Activated CD4-positive, alpha-beta T cell treated with anti-CD3 and anti-CD28 coated beads, Interleukin-2, amount 50 U/mL, for 16 hours (primary cell): Measurements from ENCODE around the gene ARHGAP26.

Experiments
- DNase-seq: peaks from one replicate; pipeline ENCODE4 v3.0.0-alpha.2; 2020

The ARHGAP26 gene

DNA sequence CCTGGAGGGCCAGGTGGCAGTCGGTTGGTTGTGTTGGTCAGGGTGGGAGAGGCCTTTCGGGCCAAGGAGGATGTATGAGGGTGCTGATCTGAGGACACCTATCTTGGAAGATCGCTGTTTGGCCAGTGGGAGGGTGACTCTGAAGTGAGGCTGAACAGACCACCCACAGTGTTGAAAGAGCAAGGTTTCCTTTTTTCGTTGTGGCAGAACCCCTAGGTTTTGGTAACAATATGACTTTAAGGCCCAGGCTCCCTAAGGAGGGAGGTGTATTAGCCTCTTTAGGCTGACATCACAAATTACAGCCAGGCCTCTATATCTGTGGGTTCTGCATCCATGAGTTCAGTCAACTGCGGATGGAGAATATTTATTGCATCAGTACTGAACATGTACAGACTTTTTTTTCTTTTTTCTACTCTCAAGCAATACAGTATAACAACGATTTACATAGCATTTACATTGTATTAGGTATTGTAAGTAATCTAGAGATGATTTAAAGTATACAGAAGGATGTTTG, 86.1 kb downstream of the ARHGAP26 start:
- no peak for DNase-seq

GRCh38 chr5:142857405-142857804, 87.2 kb downstream of the ARHGAP26 start:
- no peak for DNase-seq

- no peak for DNase-seq
These were observed 88.9 kb downstream of the ARHGAP26 start for GRCh38 chr5:142859037-142859436.

GRCh38 chr5:142860270-142860669, 90.1 kb downstream of the ARHGAP26 start:
- DNase-seq = no peak

DNA sequence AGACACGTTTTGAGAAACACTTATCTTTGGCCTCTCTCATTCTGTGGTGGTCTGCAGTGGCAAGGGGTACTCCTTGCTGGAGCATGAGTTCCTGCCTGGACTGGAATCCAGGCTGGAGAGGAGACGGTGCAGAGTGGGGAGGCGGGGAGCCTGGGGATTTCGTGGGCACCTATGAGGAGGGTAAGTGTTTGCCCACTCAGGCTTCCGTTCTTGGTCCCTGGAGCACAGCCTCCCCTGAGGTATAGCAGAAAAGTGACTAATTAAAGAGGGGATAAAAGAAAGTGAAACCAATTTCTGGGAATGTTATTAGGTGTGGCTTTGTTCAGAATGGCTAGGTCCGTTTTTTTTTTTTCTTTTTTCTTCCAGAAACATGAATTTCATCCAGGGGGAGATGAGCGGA, 90.8 kb downstream of the ARHGAP26 start:
- DNase-seq = no peak

- DNase-seq = no peak
These were observed 92.4 kb downstream of the ARHGAP26 start for GRCh38 chr5:142862594-142862993.

DNA sequence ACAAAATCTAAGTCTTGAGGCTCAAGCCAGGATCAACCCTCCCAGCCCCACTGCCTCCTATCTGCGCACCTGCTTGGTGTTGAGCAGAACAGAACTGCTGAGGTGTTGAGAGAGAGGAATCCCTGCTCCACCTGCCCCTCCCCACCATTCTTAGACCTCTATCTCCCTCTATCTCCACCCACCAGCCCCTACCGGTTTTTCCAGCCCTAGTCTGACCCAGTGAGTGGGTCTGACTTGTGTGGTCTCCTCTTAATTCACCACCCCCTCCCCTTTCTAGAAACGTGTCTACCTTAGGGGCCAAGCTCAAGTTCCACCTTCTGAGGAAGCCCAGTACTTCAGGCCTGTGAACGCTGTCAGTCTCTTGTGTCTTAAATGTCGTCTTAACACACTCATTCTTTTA, 93.7 kb downstream of the ARHGAP26 start:
- no peak for DNase-seq

DNA sequence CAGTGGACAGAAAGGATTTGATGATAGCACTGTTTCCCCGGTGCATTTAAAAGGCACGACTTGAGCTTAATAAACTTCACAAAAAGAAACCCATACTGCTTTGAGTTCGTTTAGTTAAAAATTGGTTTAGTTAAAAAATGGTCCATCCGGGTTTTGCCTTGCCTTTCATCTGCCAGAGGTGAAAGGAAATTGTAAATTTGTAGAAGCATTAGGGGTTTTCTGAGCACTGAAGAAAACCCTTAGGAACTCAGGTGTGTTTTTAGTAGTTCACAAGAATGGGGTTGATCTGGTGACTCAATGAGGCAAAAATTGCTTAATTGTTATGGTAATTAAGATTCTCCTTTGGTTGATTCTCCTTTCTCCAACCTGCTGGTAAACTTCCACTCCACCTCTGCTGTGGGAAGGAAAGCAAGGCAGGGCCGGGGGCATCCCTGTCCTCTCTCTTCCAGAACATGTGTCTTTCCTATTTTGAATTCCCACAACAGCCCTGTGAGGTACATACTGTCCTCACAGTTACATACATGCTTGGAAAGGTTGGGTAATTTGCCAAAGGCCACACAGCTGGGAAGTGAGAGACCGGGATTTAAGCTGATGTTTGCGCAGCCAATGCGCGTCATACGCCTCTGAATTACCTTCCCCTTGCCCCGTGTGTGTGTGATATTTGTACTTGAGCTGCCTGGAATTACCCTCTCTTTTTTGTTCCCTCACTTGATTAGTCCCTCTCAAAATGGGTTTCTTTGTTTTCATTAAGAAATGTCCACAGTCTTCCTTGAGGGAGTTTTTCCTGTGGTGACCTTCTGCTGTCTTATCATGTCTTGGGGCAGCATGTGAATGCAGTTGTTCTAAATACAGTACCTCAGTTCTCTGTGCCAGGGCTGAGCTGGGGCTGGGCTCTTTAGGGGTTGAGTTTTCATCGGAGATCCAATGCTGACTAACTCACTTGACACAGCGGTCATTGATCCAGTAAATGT, 94.4 kb downstream of the ARHGAP26 start:
- DNase-seq = no peak

- DNase-seq = no peak
These were observed 95.5 kb downstream of the ARHGAP26 start for GRCh38 chr5:142865631-142866030.

DNA sequence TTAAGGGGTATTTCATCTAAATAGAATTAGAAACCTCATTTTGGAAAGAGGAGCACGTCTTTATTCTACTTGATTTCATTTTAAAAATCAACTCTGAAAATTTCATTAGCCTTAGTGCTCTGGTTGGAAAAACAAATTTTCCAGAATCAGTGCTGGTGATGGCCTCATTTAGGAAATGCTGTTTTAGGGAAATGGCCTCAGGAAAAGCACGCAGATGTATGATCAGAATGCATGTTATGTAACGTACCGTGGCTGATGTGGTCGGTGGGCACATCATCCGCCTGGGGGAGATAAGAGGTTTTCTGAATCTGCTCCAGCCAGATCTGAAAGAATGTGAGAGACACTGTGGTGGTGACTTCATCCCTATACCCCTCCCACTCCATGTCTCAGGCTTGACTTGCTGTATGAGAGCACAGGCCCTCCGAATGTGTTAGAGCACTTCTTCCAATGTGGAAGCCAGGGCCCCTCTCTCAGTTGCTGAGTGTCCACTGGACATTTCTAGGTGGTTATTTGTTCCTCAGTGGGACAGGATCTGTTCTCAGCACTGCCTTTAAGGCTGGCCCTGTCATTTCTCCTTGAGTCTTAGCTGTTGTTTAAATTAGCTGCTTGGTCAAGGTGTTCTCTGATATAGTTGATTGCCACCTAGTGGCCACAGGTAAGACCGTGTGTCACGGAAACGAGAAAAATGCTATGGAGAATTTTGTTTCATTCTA, 96.5 kb downstream of the ARHGAP26 start:
- peak; percentile 72 for DNase-seq

DNA sequence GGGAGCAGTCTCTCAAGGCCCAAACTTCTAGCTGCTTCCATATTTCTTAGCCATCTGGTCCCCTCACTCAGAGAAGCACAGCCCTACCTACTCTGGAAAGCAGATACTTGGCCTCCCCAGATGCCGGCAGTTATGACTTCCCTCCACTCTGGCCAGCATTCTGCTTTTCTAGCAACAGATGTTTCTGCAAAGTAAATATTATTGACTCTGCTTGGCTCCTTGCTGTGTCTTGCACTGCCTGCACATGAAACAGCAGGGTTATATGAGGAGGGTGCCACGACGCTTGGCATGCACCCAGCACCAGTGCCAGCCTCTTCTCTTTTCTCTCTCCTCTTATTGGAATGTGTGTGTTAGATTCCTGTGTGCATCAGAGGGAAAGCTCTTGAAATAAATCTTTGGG, 99.7 kb downstream of the ARHGAP26 start:
- no peak for DNase-seq

DNA sequence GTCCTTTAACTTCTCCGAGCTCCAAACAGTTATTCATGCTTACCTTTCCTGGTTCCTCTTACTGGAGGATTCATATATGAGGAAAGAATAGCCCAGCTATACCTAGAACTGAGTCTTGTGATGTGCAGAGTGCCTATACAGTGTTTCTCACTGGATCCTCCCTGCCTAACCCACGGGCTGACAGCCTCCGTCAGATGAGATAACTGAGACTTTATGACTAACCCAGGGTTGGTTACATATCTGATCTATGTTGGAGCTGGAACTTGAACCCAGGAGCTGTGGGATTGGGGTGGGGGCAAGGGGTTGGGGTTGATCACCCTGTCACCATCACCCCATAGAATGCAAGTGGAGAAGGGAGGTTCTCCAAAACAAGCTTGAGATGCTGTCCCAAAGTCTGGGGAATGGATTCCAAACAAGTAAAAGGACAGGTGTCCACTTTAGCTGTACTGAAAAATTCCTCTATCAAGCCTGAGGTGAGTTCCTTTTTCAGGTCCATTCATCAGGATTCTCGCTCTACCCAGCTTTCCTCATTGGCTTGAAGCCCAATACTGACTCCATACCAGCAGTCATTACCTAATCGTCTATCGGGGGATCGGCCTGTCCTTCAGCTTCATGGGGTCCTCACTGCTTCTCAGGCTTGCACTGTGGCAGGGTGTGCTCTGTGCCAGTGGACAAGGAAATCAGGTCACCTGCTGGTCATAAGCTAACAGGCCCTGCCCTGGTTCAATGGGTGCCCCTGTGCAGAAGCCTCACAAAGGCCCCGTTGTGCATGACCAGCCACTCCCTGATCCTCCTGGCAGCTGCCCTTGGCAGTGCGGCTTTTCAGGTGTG, 100.6 kb downstream of the ARHGAP26 start:
- no peak for DNase-seq

DNA sequence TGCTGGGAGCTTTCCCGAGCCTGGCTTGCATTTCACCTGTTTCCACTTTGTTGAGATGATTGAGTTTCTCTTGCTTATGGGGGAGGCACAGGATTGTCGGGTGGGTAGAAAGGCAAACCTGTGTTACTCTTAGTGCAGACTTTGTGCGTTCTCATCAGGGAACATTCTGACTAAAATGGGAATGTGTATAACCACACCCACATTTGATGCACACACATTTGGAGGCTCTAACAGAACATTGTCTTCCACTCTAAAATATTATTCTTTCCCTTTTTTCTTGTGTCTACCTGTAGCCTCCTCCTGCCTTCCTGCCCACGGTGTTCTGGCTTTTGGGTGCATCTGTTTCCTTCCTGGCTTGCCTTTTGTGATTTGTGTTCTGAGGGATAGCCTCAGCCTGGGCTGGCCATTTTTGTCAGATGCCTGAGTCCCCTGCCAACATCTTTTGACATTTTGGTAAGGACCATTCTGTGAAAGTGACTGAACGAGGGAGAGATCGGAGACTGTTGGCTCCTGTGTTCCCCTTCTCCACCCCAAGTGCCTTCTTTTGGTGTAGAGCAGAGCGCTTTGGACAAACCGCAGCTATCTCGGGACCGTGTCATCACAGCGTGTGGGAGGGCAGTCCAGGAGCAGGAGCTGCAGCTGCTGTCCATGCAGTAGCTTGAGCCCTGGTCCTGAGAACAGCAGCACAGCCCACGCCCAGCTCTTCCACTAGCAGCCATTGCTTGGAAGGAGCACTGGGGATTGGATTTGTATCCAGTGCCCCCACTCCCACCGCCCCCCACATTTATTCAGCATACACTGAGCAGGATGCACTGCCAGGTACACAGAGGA, 101.4 kb downstream of the ARHGAP26 start:
- DNase-seq = no peak

GRCh38 chr5:142872217-142872616, 102.0 kb downstream of the ARHGAP26 start:
- no peak for DNase-seq

- DNase-seq = no peak
These were observed 102.6 kb downstream of the ARHGAP26 start for GRCh38 chr5:142872795-142873194.

GRCh38 chr5:142873831-142874230, 103.7 kb downstream of the ARHGAP26 start:
- no peak for DNase-seq

DNA sequence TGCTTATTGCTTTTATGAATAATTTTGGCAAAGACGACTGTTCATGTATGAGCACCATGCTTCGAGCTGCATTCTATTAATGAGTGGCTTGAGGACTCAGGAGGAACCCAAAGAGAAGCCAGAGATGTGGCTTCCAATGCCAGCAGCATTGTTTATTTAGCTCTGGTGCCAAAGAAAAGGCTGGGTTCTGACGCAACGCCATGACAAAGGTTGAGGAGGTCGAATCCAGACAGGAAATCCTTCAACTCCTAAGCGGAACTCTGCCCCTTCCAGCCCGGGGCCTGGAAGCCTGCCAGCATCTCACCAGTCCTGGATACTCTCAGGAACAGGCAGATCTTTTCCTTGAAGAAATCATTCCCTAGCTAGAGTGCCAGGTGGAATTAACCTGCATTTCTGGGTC, 104.4 kb downstream of the ARHGAP26 start:
- no peak for DNase-seq

DNA sequence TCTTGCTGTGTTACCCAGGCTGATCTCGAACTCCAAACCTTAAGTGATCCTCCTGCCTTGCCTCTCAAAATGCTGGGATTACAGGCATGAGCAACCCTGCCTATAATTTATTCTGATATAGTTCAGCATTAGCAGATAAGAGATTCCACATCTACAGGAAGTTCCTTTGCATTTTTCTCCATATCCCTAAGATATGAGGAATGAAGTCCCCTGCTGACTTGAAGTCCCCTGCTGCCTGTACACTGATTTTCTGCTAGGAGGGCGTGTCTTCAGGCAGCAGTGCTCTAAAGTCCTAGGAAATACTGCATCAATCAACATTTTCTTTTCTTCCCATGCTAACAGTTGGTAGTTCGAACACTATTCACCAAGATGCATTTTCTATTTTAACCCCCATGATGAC, 105.8 kb downstream of the ARHGAP26 start:
- no peak for DNase-seq

GRCh38 chr5:142876817-142877216, 106.6 kb downstream of the ARHGAP26 start:
- no peak for DNase-seq

DNA sequence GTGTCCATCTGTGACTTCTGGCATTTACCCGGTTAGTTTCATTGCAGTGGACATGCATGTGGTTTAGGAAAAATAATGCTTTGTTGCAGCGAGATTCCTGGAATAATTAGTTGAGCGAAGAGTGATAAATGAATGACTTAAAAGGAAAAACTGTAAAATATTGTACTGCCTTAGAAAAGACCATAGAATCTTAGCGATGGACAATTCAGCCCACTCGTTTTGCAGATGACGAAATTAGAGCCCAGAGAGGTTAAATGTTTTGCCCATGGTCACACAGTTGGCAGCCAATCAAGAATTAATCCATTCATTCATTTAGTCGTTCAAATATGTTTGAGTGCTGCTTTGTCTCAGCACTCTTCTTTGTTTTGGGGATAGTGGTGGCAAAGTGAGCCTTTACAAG, 107.9 kb downstream of the ARHGAP26 start:
- DNase-seq = no peak

- DNase-seq = no peak
These were observed 108.5 kb downstream of the ARHGAP26 start for GRCh38 chr5:142878638-142879037.
